ENCODE results near the gene SRCIN1.

Gene SRCIN1

DNA sequence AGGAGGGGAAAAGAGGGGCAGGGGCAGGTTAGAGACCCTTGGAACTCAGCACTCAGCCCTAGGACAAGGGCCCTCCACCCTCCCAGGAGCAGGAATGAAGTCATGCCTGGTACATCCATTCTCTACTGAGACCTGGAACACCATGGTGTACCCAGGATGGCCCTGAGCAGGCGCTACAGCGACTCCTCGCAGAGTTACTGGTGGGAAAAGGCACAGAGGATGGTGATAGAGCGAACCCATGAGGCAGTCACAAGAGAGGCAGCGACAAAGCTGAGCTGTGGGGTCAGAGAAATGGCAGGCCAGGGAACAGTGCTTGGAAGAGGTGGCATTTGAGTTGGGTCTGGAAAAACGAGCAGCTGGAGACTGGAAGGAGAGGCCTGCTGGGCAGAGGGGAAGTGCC, 37.5 kb downstream of the SRCIN1 start:
- in situ Hi-C loops (cut with MboI; ENCODE audit: low pct_unique_long_range_greater_than_20kb, low sequenced_read_pairs), result no loop called here
- no peak for DNase-seq

GRCh38 chr17:38567350-38567749, 38.4 kb downstream of the SRCIN1 start:
- no peak for DNase-seq
- in situ Hi-C loops (cut with MboI; ENCODE audit: low pct_unique_long_range_greater_than_20kb, low sequenced_read_pairs), result no loop called here

DNA sequence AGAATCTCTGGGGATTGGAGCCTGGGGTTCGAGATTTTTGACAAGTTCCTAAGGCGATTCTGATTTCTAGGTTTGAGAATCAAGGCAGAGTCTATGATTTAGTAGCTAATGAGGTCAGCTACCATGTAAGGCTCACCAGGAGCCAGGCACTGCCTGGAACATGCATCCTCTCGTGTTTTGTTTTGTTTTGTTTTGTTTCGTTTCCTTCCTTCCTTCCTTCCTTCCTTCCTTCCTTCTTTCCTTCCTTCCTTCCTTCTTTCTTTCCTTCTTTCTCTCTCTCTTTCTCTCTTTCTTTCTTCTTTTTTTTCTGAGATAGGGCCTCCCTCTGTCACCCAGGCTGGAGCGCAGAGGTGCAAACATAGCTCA, 39.1 kb downstream of the SRCIN1 start:
- in situ Hi-C loops (cut with MboI; ENCODE audit: low pct_unique_long_range_greater_than_20kb, low sequenced_read_pairs), result no loop called here
- DNase-seq, result no peak

DNA sequence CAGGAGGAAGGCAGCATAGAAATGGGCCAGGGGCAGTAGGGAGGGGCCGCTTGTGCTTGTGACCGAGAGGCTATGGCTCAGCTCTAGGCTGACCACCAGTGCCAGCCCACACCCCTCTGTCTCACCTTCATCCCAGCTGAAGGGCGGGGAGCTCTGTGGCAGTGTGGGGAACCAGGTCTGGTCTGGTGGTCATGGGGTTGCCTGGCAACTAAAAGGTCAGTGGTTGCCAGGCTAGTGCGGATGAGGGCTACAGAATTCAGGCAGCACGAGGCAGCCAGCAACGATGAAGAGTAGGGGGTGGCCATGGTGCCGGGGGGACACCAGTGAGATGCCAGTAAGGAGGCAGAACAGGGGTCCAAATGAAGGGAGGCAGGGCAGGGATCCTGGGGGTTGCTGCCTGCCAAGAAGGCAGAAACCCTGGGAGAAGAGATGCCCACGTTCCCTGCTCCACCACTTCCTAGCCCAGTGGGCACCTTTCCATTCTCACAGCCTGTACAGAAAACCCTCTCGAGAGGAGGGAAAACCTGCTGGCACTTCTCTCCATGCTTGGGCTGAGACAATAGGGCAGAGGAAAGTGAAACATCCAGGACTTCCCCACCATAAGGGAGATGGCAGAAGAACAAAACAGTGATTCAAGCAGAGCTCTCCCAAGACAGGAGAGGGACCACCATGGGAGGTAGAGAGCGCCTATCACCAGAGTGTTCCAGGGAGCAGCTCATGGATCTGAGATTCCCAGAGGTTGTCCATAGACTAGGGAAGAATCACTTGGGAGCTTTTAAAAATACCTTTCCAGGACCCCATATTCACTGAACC, 39.7 kb downstream of the SRCIN1 start:
- in situ Hi-C loops (cut with MboI; ENCODE audit: low pct_unique_long_range_greater_than_20kb, low sequenced_read_pairs), result no loop called here
- no peak for DNase-seq

DNA sequence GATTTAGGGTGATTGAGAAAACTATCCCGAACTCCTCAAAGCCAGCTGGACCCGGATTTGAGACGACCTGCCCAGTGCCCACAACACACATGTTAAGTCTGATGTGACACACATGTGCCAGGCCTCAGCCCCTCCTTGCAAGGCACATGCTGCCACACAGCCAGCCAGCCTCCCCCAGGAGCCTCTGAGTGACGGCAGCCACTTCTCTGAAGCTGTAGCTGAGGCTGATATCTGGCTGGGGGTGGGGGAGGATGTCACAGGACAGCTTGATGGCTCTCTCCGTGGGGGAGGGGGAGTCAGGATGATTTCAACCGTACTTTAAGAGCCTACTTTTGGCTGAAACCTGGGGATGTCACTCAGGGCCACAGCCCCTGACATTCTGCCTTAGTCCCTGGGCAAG, 40.9 kb downstream of the SRCIN1 start:
- DNase-seq, result no peak
- in situ Hi-C loops (cut with MboI; ENCODE audit: low pct_unique_long_range_greater_than_20kb, low sequenced_read_pairs), result no loop called here

GRCh38 chr17:38564254-38564837, 41.4 kb downstream of the SRCIN1 start:
- in situ Hi-C loops (cut with MboI; ENCODE audit: low pct_unique_long_range_greater_than_20kb, low sequenced_read_pairs), result no loop called here
- DNase-seq, result no peak

GRCh38 chr17:38563362-38564253, 42.1 kb downstream of the SRCIN1 start:
- in situ Hi-C loops (cut with MboI; ENCODE audit: low pct_unique_long_range_greater_than_20kb, low sequenced_read_pairs), result no loop called here
- DNase-seq, result no peak

DNA sequence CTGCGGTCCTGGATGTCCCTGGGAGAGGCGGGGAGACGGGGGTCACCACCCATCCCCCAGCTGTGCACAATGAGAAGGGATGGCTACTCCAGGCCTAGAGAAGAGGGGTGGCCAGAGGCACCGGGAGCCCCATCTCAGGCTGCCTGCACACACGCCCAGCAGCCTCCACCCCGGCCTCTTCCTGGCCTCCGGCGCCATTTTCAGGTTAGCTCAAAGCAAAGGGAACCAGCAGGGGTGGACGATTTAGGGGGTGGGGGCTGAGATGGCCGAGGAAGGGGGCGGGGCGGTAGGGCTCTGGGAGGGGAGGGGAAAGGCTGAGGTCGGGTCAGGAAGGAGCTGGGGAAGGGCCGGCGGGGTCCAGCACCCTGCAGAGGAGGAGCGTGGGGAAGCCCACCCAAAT, 42.8 kb downstream of the SRCIN1 start:
- in situ Hi-C loops (cut with MboI; ENCODE audit: low pct_unique_long_range_greater_than_20kb, low sequenced_read_pairs), result no loop called here

GRCh38 chr17:38562215-38562569, 43.6 kb downstream of the SRCIN1 start:
- no peak for DNase-seq
- in situ Hi-C loops (cut with MboI; ENCODE audit: low pct_unique_long_range_greater_than_20kb, low sequenced_read_pairs), result no loop called here

More for the DNA sequence above, 42.8 kb downstream of the SRCIN1 start:
- no peak for DNase-seq

DNA sequence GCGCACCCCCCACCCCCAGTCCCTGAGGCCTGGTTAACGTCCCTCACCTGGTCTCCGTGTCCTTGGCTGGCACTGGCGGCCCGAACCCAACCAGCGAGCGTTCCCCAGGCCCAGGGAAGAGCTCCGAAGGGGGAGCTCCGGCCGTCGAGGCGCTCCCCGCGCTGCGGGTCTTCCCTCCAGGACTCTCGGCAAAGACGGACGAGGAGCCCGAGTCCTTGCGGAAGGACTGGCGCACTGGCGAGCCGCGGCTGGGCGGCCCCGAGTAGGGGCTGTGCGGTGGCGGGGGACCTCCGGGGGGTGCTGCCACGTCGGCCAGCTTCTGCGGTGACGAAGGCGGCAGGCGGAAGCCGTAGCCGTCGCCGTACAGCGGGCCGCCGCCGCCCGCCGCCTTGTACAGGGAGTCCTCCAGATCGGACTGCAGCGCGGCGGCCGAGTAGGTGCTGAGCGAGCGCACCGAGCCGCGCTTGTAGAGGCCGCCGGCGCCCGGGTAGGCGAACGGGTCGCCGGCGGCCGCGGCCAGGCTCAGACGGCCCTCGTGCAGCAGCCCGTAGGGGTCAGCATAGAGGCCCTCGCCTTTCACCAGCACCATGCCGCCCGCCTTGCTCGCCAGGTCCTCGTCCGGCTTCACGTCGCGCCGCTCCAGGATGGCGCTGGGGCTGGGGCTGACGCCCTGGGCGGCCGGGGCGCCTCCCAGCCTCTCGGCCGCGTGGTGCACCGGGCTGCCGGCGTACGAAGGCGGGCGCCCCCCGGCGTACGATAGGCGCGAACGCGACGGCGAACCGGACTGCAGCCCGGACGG, 44.1 kb downstream of the SRCIN1 start:
- in situ Hi-C loops (cut with MboI; ENCODE audit: low pct_unique_long_range_greater_than_20kb, low sequenced_read_pairs), result no loop called here
- DNase-seq, result no peak

- peak; percentile 29 for DNase-seq
- in situ Hi-C loops (cut with MboI; ENCODE audit: low pct_unique_long_range_greater_than_20kb, low sequenced_read_pairs), result no loop called here
Measured at GRCh38 chr17:38560503-38561318, 45.0 kb downstream of the SRCIN1 start.

DNA sequence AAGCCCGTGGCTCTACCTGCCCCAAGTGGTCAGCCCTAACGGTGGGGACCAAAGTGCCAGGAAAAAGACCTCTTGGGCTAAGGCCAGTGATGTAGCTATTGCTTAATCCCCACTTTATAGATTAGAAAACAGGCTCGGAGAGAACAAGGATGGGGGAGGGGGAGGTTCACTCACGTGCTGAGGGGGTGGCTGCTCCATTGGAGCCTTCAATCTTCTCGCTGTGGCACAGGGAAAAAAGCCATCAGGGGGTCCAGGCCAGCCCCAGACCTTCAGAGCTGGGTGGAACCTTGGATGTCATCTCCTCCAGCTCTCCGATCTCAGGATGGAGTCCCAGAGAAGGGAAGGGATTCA, 45.9 kb downstream of the SRCIN1 start:
- no peak for DNase-seq
- in situ Hi-C loops (cut with MboI; ENCODE audit: low pct_unique_long_range_greater_than_20kb, low sequenced_read_pairs), result no loop called here

- in situ Hi-C loops (cut with MboI; ENCODE audit: low pct_unique_long_range_greater_than_20kb, low sequenced_read_pairs), result no loop called here
Measured at GRCh38 chr17:38559051-38559879, 46.5 kb downstream of the SRCIN1 start.

GRCh38 chr17:38558728-38559050, 47.1 kb downstream of the SRCIN1 start:
- peak; percentile 36 for DNase-seq
- in situ Hi-C loops (cut with MboI; ENCODE audit: low pct_unique_long_range_greater_than_20kb, low sequenced_read_pairs), result no loop called here

More at GRCh38 chr17:38559051-38559879, 46.5 kb downstream of the SRCIN1 start:
- peak; percentile 91 for DNase-seq

GRCh38 chr17:38557836-38558727, 47.7 kb downstream of the SRCIN1 start:
- peak; percentile 95 for DNase-seq
- in situ Hi-C loops (cut with MboI; ENCODE audit: low pct_unique_long_range_greater_than_20kb, low sequenced_read_pairs), result no loop called here

- in situ Hi-C loops (cut with MboI; ENCODE audit: low pct_unique_long_range_greater_than_20kb, low sequenced_read_pairs), result no loop called here
- DNase-seq, result no peak
Measured at GRCh38 chr17:38557396-38557795, 48.4 kb downstream of the SRCIN1 start.

GRCh38 chr17:38556239-38556638, 49.5 kb downstream of the SRCIN1 start:
- DNase-seq, result peak; percentile 64
- in situ Hi-C loops (cut with MboI; ENCODE audit: low pct_unique_long_range_greater_than_20kb, low sequenced_read_pairs), result no loop called here
